Measurements from ENCODE around the gene TDRD1.

Gene TDRD1

DNA sequence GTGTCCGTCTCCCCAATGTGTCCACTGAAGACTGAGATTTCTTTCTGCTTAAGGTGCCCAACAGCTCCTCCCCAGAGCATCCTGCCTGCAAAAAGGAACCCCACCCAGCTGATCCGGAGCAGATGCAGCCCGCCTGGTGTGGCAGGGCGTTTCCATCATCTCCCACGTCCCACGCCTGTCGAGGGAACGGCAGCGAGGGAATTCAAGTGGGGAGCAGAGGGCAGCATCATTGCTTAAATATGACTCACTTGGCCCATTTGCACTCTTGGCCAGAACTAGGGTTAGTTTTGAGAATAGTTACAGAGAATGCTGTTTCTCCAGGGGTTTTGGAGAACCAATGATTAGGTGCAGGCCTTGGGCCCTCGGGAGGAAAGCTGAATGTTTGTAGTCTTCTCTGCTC is 80.7 kb downstream of the TDRD1 start:
- DNase-seq (ENCODE audit: low read depth in 4 of 4, low spot score in 1 of 4), result no peak

DNA sequence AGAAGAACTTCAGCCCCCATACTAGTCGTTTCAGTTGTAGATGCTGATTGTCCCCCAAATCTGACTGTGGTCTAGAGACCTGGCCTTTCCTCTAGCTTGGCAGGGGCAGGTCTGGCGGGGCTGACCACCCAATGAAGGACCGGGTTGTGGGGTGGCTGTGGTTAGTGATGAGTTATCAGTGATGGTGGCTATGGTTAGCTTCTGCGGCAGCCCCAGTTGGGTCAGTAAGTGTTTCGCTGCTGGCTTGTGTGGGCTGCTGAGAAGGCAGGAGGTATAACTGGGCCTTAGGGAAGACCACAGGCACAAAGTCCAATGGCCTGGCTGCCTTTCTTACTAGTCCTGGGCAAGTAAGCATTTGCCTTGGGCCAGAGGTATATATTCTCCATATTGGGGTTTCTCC is 81.2 kb downstream of the TDRD1 start:
- DNase-seq (ENCODE audit: low read depth in 4 of 4, low spot score in 1 of 4), result no peak

DNA sequence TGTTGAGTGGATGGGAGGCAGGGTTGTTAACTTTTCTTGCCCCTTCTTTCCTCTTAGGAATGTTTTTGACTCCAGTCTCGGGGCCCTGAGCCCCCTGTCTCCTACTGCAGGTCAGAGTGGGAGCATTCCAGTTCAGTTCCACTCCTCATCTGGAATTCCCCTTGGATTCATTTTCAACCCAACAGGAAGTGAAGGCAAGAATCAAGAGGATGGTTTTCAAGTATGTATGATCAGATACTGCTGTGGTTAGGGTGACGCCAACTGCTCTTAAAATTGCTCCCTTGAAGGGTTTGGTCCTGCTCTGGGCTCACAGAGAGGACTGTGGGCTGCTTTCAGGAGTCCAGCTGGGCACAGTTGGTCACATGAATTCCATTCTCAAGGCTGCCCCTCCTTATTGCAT is 81.9 kb downstream of the TDRD1 start:
- no peak for DNase-seq (ENCODE audit: low read depth in 4 of 4, low spot score in 1 of 4)

DNA sequence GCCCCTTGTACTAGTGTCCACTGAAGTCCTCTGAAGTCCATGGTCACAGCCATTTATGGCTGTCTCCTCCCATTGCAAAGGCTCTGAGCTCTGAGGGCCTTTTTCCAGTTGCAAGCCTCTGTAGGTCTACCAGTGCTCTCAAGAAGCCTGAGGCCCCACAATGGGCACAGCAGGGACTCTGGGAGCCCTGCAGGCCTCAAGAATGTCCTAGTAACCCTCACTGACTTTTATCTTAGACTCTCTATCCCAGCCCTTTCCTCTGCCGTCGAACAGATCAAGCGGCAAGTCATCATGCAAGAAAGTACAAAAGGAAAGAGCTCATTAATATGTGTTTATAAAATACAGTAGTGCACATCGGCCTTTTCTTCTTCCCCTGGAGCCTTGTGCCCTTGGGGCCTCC is 83.3 kb downstream of the TDRD1 start:
- DNase-seq (ENCODE audit: low read depth in 4 of 4, low spot score in 1 of 4), result no peak

DNA sequence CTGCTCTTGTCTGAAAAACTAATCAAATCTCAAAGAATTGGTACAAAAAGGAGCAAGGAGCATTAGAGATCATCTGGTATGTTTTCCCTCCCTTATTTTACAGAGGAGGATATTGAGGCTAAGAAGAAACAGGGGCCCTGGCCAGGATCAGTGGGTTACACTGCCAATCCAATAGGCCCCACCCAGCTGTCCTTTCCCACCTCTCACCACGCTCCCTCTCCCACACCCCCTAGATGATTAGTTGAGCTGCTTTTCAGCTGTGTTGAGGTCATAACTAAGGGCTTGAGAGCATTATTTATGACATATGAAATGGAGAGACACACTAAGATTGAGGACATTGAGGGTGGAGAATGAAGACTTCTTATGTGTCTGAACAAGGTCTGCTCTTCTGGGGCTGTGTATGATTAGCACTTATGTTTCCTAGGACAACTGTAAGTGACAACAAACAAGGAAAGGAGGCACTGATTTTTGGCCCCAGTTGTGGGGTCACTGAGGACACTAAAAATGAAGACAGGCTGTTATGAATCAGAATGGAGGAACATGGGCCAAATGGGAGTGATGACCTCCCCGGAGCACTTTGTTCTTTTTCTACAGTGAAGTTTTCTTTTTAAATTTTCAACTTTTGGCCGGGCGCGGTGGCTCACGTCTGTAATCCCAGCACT is 86.4 kb downstream of the TDRD1 start:
- no peak for DNase-seq (ENCODE audit: low read depth in 4 of 4, low spot score in 1 of 4)

DNA sequence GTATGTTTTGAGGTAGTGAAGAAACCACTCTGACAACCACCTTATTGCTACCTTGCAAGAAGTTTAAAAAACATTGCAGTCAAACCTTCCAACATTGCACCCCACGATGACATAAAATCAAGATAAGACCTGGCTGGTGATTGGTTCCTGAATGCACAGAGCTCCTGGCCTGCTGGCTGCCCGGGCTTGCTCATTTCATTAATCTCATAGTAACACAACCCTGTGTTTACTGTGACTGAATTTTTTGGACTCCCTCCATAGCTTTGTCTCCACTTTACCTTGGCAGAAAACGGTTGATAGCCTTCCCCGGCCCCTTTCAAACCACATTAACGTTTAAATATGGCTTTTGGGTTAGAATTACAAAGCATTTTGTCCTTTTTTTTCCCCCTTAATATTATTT is 87.4 kb downstream of the TDRD1 start:
- DNase-seq (ENCODE audit: low read depth in 4 of 4, low spot score in 1 of 4), result no peak

DNA sequence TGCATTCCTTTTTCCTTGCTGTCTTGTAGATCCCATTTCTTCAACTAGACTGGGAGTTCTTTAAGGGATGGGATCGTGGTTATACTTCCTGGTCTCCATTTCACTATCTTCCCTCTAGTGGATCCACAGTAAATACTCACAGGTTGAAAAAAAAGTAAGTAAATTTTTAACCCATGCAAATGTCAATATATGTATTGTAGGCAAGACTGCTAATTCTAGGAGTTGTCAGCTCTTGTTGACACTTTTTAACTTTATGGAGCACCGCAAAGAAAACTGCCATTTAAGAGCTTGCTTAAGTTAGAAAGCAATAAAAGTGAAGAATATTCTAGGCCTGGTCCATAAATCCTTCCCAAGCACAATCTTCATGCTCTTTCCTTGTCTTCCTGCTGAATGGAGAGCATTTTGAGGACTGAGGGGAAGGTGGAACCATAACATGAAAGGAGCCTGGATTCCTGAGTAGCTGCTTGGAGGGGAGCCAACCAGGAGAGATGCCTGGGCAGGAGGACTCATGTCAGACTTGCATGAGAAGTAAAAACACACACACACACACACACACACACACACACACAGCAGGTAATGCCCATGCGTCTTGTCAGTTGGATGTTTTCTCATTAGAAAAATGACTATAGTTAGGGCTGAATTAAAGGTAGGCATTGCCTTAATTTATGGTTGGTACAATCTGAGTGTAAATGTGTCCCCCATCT is 92.1 kb downstream of the TDRD1 start:
- DNase-seq (ENCODE audit: low read depth in 4 of 4, low spot score in 1 of 4), result no peak

DNA sequence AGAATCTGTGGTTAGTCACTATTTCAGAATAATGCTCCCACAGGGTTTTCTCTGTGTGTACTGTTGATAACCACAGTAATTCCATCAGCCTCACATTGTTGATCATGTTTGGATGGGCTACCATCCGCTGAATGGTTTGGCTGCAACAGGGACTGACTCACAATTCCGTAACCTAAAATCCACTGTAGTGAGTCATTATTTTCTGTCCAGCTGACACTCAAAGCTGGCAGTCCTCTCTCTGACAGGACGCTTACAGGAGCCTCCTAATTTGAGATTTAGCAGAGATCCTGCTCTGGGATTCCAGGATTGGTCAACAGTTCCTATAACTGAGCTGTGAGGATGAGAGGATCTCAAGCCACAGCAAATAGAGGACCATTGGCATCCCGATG is 92.6 kb downstream of the TDRD1 start:
- DNase-seq (ENCODE audit: low read depth in 4 of 4, low spot score in 1 of 4), result no peak

DNA sequence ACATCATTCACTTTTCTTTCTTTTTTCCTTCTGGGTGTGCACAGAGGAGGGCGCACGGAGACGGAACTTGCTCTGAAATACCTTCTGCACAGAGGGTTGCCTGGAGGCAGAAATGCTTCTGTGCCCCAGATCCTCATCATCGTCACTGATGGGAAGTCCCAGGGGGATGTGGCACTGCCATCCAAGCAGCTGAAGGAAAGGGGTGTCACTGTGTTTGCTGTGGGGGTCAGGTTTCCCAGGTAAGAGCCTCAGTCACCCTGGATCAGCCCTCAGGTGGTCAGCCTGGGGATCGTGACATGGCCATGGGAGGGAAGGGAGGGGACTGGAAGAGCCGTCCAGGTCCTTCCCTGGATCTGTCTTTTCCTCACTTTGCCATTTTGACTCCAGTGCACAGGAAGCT is 93.5 kb downstream of the TDRD1 start:
- no peak for DNase-seq (ENCODE audit: low read depth in 4 of 4, low spot score in 1 of 4)

DNA sequence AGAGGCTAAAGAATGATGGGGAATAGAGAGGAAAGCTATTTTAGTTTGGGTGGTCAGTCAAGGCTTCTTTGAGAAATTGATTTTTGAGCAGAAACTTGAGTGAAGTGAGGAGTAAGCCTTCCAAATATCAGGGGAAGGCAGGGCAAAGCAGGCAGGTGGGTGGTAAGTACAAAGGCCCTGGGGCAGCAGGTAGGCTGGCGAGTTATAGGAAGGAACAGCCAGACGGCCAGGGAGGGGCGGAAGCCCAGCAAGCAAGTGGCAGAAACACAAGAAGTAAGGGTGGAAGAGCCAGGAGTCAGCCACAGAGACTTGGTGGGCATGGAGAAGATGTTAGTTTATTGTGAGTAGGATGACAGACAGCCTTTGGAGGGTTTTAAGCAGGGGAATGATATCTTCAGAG is 94.8 kb downstream of the TDRD1 start:
- DNase-seq (ENCODE audit: low read depth in 4 of 4, low spot score in 1 of 4), result no peak

DNA sequence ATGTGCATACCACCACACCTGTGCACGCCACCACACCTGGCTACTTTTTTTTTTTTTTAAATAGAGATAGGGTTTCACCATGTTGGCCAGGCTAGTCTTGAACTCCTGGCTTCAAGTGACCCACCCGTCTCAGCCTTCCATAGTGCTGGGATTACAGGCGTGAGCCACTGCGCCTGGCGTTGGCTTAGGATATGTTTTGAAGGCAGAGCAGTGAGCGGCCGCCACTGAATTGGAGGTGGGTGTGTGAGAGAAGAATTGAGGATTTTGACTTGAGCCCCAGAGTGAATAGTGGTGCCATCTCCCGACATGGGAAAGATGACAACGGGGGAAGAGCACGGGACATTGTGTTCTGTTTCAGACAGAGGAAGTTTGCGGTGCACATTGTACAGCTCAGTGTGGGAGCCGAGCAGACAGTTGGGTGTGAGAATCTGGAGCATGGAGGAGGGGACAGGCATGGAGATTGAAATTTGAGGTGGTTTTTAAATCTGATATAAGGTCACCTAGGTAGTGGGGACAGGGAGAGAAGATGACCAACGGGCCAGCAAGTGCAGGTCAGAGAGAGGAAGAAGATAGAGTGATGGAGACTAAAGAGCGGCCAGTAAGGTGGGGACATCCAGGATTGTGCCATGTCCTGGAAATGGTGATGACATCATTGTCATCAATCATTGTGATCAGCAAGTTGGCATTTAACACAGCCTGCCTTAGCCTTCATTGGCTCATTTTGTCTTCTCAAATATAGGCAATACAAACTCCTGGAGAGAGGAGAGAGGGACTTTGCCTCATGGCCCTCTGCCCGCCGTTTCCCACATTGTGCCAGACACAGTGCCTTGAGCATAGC is 95.7 kb downstream of the TDRD1 start:
- no peak for DNase-seq (ENCODE audit: low read depth in 4 of 4, low spot score in 1 of 4)

DNA sequence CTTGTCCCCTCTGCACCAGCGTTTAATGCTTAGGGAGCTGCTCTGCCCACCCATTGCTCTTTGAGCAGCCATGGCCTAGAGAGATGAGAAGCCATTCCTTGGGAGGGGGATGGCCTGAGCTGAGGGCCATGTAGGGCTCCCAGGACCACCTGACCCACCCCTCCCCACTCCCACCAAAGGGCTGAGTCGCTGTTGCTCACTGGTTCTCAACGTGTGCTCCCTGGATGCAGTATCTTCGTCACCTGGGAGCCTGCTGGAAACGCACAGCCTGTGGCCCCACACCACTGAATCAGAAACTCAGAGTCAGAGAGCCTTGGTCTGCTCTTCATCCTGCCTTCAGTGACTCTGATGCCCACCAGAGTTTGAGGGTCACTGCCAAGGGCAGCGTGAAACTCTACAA is 96.9 kb downstream of the TDRD1 start:
- DNase-seq (ENCODE audit: low read depth in 4 of 4, low spot score in 1 of 4), result no peak

DNA sequence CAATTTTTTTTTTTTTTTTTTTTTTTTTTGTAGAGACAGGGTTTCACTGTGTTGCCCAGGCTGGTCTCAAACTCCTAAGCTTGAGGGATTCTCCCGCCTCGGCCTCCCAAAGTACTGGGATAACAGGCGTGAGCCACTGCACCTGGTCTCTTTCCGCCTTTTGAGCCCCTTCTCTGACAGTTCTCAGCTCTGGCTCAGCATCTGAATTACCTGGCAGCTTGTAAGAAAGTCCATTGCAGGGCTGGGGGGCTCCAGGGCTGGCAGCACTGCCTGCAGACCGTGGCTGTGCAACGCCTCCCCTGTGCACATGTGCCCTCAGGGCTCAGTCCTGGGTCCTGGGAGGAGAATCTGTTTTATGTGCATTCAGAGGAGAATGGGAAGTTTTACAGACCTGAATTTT is 97.5 kb downstream of the TDRD1 start:
- no peak for DNase-seq (ENCODE audit: low read depth in 4 of 4, low spot score in 1 of 4)

DNA sequence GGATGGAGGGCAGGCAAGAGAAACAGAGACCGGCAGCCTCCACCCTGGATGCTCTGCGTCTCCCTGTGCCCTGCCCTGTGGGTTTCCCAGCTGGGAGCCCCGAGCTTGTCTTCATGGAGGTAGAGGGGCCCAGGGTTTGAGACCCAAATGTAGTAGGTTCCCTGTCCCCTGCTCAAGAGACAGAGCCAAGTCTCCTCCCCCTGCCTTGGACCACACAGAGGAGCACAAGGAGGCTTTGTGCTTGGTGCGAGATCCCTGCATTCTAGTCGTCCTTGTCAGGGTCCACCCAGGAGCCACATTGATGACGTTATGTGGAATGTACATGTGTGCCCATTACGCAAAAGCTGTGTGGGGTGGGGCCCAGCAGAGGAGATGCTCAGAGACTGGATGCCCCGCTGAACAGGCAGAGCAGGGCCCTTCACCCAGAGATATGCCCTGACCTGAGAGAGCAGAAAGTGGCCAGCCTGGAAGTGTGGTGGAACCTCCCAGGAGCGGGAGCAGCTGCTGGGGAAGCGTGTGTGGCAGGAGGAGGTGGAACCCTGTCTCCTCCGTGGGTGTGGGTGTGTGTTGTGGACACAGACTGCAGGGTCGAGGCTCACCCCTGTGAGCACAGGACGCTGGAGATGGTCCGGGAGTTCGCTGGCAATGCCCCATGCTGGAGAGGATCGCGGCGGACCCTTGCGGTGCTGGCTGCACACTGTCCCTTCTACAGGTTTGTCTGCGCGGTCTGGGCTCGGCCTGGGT is 99.2 kb downstream of the TDRD1 start:
- DNase-seq (ENCODE audit: low read depth in 4 of 4, low spot score in 1 of 4), result no peak

DNA sequence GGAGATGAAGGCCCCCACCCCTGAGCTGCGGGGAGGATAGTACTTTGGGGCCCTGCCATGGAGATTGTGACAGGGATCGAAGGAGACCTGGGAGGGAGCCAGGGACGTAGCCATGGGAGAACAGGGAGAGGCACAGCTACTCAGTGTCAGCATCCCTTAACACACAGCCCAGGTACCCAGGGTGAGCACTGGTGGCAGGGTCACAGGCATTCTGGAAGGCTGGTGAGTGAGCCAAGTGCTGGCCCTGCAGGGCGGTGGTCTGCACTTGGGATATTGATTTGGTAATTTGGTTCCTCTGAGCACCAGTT is 99.7 kb downstream of the TDRD1 start:
- DNase-seq (ENCODE audit: low read depth in 4 of 4, low spot score in 1 of 4), result no peak

DNA sequence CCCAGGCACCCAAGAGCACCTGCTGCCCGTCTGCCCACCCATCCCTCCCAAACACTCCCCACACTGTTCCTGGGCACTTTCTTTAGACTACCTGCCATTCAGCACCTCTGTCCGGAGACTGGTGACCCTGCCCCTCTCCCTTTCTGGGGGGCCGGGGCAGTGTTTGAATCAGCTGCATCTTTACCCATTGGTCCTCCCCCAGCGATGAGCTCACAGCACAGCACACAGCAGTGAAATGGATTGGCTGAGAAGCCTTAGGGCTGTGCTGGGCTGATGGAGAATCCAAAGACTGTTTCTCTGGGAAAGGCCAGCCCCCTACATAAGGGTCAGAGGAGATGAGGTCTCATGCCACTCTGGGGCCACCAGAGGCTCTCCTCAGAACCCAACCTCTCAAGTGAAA is 100.1 kb downstream of the TDRD1 start:
- no peak for DNase-seq (ENCODE audit: low read depth in 4 of 4, low spot score in 1 of 4)

DNA sequence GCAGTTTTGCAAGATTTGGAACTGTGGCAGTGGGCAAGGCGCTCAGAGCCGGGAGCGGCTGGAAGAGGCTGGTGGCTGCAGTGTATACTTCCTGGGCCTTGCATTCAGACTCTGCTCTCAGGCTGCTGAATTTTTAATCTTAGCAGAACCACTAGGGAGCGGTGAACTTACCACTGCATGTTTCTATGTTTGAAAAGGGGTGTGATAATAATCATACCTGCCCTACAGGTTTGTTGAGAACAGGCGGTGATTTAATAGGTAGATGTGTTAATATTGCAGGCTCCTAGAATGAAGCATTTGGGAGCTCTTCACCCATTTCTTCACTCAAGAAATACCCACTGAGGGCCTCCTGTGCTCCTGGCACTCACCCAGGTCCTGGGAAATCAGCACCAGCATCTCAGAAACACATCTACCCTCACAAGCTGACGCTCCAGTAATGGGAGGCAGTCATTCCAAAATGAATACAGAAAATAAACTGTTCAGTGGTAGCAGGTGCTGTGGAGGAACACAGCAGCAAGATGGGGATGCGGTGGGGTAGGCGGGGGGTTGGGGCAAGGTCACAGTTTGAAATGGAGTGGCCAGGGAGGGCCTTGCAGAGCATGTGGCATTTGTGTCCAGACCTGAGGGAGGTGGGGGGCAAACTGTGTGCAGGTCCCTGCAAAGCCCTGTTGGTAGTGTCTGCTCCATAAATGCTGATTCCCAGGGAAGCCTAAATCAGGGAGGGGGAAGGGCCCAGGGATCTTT is 100.9 kb downstream of the TDRD1 start:
- no peak for DNase-seq (ENCODE audit: low read depth in 4 of 4, low spot score in 1 of 4)

DNA sequence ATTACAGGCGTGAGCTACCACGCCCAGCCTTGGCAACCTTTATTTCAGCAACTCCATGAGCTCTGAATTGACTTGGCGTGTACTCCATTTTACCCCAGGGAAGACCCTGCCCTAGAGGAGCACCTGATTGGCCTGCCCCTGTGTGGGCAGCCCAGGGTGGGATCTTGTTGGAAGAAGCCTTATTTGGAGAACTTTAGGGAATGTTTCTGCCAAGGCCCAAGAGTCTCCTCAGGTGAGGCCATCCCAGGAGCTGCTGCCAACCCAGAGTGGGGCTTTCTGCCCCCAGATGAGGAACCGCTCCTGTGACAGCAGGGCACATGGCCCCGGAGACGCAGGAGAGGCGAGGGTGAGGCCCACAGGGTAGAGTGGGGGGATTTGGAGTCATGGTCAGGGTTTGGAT is 101.9 kb downstream of the TDRD1 start:
- DNase-seq (ENCODE audit: low read depth in 4 of 4, low spot score in 1 of 4), result no peak

DNA sequence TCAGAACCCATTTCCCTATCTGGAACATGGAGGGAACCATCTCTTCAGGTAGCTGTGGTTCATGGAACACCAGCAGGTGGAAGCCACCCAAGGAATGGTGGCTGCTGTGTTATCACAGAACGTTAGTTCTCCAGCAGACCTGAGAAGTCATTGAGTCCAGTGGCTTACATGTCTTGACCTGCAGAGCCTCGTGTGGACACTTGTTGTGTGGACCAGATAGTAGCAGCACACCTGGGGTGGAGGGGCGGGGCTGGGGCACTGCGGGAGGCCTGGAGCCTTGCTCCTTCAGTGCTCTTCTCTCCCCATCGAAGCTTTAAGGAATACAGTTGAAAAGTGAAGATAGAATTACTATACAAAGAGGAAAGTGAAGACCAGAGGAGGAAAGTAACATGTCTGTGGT is 102.3 kb downstream of the TDRD1 start:
- no peak for DNase-seq (ENCODE audit: low read depth in 4 of 4, low spot score in 1 of 4)

All from stimulated activated CD4-positive, alpha-beta T cell treated with anti-CD3 and anti-CD28 coated beads, Interleukin-1b, Interleukin-23, amount 100 ng/mL, for 24 hours (primary cell).